ENCODE results near the gene GGNBP2. TPM values are rescaled to one million over a fixed set of nuclear protein-coding genes. Genes with fewer than 3 reads are reported as not detected.

GGNBP2 gene
- total RNA-seq, 4 donors from 2014 or later: 28.8 to 56.6 (median 39.5) TPM

DNA sequence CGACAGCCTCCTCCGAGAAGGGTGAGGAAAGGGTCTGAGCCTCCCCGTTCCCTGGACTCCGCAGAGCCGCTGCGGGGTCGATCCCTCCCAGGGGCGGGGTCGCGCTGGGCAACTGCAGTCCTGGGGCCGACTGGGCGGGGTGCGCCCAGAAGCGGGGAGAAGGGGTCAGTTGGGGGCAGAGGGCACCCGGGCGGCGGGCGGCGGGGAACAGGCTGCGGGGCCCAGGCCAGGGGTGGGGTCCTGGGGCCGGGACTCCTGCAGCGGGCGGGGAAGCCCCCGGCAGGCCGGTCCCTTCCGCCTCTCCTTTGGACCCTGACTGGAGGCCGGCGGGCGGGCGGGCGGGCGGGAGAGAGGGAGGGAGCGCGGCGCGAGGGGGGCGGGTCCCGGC lies 352 bp downstream of the GGNBP2 start:
- in situ Hi-C loops (cut with MboI; ENCODE audit: low sequenced_read_pairs in 4 of 4) (loop anchor here in 1 of 4 donors (25.0 kb wide), 2 partner anchors 958 to 1067 kb away; partner anchors contain the start of genes AP2B1, PEX12 and SYNRG), intact Hi-C loops (cut with DNase I; ENCODE audit: low total_unique reads) (loop anchor here (2.0 to 5.0 kb wide), 4 partner anchors 46 to 1302 kb away; partner anchors contain the start of genes AATF, DHRS11, MRM1 and SLFN5)
- Histone ChIP-seq H3K4me1 (peaks cover 38 to 44% of the 10 kb centered on the region in 2 donors), H3K9me3 (no peaks in the 10 kb centered on the region), H3K27ac (peak overlapping the region; percentile 99 to 100 (median 100)), H3K27me3 (no peaks in the 10 kb centered on the region), H3K36me3 (no peaks in the 10 kb centered on the region), H3K4me3 (peak overlapping the region; percentile 92 to 100 (median 95))
- TF ChIP-seq, protein P1, sequence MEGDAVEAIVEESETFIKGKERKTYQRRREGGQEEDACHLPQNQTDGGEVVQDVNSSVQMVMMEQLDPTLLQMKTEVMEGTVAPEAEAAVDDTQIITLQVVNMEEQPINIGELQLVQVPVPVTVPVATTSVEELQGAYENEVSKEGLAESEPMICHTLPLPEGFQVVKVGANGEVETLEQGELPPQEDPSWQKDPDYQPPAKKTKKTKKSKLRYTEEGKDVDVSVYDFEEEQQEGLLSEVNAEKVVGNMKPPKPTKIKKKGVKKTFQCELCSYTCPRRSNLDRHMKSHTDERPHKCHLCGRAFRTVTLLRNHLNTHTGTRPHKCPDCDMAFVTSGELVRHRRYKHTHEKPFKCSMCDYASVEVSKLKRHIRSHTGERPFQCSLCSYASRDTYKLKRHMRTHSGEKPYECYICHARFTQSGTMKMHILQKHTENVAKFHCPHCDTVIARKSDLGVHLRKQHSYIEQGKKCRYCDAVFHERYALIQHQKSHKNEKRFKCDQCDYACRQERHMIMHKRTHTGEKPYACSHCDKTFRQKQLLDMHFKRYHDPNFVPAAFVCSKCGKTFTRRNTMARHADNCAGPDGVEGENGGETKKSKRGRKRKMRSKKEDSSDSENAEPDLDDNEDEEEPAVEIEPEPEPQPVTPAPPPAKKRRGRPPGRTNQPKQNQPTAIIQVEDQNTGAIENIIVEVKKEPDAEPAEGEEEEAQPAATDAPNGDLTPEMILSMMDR (IDR thresholded peaks at IDR 0.05 in 4 of 5, conservative IDR thresholded peaks at IDR 0.05 in 1 of 5): no peak
- TF ChIP-seq POLR2A (IDR thresholded peaks at IDR 0.05): no peak
- ATAC-seq (peak; percentile 26 to 48), DNase-seq (no peak)

DNA sequence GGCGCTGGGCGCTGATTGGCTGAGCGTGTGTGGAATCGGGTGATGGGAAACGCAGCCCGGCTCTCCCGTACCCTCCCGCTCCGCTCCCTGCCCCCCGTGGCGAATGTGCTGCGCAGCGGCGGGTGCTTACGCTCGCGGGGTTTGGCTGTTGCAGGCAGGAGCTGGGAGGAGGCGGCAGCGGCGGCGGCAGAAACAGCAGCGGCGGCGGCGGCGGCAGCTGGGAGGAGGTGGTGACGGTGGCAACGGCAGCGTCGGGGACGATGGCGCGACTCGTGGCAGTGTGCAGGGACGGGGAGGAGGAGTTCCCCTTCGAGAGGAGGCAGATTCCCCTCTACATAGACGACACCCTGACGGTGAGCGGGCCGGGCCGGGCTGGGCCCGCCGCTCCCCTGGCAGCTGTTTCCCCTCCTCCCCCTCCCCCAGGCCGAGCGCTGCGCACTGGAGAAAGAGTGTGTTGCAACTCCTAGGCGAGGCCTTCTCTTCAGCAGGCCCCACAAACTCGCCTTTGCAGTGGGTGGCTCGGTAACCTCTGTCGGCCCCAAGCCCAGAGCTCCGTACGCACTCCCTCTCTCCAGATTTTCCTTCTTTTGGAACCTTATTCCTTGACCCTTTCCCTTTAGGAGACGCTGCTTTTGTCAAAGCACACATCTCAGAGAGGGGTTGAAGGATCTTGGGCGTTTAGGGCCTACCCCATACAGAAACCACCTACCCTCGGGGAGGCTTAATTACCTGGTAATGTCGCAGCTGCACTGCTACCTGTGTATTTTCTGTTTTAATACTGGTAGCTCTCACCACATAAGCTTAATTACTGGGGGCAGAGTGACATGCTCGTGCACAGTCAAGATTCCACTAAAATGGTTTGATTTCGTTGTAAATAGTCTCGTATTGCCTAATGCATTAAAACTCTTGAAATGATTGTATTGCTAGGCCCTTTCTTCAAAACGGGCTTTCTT lies 1.0 kb downstream of the GGNBP2 start:
- TF ChIP-seq, protein P1 (IDR thresholded peaks at IDR 0.05 in 4 of 5, conservative IDR thresholded peaks at IDR 0.05 in 1 of 5): peak in 1 of 5 experiments; percentile 26
- peak; percentile 83 to 92 for TF ChIP-seq POLR2A (IDR thresholded peaks at IDR 0.05)
- Histone ChIP-seq H3K27ac (peak overlapping the region; percentile 99 to 100 (median 100)), H3K4me1 (peaks cover 44 to 45% of the 10 kb centered on the region in 2 donors), H3K4me3 (peak overlapping the region; percentile 79 to 100 (median 94)), H3K9me3 (no peaks in the 10 kb centered on the region), H3K36me3 (no peaks in the 10 kb centered on the region), H3K27me3 (no peaks in the 10 kb centered on the region)
- peak; percentile 94 to 98 for DNase-seq
- peak; percentile 77 to 82 for ATAC-seq
- in situ Hi-C loops (cut with MboI; ENCODE audit: low sequenced_read_pairs in 4 of 4) (loop anchor here in 1 of 4 donors (25.0 kb wide), 2 partner anchors 958 to 1067 kb away; partner anchors contain the start of genes AP2B1, PEX12 and SYNRG), intact Hi-C loops (cut with DNase I; ENCODE audit: low total_unique reads) (loop anchor here (2.0 to 5.0 kb wide), 4 partner anchors 45 to 1303 kb away; partner anchors contain the start of genes AATF, DHRS11, MRM1 and SLFN5)

DNA sequence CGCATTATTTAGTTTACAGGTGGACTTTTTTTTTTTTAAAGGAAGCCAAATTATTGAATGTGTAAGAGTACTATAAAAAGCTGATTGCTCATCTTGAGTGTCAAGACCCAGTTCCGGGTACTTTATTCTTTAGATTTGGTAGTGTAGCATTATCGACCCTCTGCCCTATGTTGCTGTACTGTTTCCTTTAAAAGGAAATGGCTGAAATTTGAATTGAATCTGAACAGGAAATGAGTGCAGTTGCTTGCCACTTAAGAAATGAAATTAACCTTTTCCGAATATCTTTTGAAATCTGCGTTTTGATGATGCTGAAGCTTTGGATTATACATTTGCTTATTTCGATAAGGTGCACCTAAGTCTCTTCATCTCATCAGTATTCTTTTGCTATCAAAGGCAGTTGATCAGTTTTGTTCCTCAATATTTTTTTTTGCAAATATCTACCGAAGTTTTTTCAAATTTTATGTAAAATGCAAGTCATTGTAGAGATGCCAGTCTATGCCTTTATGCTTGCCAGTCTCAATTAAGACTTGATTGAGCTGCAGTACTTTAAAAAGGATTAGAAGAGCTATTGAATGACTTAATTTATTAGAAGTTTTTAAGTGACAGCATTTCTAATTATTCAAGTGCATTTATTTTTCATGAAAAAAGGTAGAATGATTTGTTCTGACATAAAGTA lies 1.8 kb downstream of the GGNBP2 start:
- in situ Hi-C loops (cut with MboI; ENCODE audit: low sequenced_read_pairs in 4 of 4): loop anchor here in 1 of 4 donors (25.0 kb wide), 2 partner anchors 959 to 1066 kb away; partner anchors contain the start of genes AP2B1, PEX12 and SYNRG
- intact Hi-C loops (cut with DNase I; ENCODE audit: low total_unique reads): loop anchor here (5.0 kb wide), 1 partner anchor 401 kb away; the partner anchor contains the start of gene AATF

DNA sequence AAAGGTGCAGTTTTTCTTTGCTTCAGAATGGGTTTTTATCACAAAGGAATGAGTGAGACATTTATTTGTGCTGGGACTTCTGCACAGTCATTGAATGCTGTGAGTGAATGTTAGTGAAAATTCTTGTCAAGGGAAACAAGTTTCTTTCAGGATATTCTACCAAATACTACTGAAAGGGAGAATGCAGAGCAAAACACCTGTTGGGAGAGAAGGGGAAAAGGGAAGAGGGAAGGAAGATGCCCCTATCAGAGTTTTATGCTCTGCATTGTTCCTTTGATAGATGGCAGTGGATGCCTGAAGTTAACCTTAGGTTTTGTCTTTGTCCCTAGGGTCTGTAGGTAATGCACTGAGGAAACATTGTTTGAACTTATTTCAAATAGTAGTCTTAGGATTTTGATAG lies 3.1 kb downstream of the GGNBP2 start:
- H3K4me1 ChIP-seq: peaks cover 51 to 63% of the 10 kb centered on the region in 2 donors
- DNase-seq (no peak), ATAC-seq (no peak)
- no peak overlapping the region for H3K4me3 ChIP-seq
- H3K9me3 ChIP-seq: no peaks in the 10 kb centered on the region
- TF ChIP-seq, protein P1 (IDR thresholded peaks at IDR 0.05 in 4 of 5, conservative IDR thresholded peaks at IDR 0.05 in 1 of 5): no peak
- TF ChIP-seq POLR2A (IDR thresholded peaks at IDR 0.05): no peak
- peak overlapping the region; percentile 99 to 100 (median 100) for H3K27ac ChIP-seq
- H3K27me3 ChIP-seq: no peaks in the 10 kb centered on the region
- intact Hi-C loops (cut with DNase I; ENCODE audit: low total_unique reads) (loop anchor here (5.0 kb wide), 1 partner anchor 400 kb away; the partner anchor contains the start of gene AATF), in situ Hi-C loops (cut with MboI; ENCODE audit: low sequenced_read_pairs in 4 of 4) (loop anchor here in 1 of 4 donors (25.0 kb wide), 2 partner anchors 960 to 1065 kb away; partner anchors contain the start of genes AP2B1, PEX12 and SYNRG)
- no peaks in the 10 kb centered on the region for H3K36me3 ChIP-seq

More for the DNA sequence above, 1.8 kb downstream of the GGNBP2 start:
- Histone ChIP-seq H3K4me1 (peaks cover 45 to 51% of the 10 kb centered on the region in 2 donors), H3K4me3 (peak overlapping the region; percentile 79 to 100 (median 94)), H3K9me3 (no peaks in the 10 kb centered on the region), H3K27me3 (no peaks in the 10 kb centered on the region), H3K36me3 (no peaks in the 10 kb centered on the region), H3K27ac (peak overlapping the region; percentile 99 to 100 (median 100))
- DNase-seq (no peak), ATAC-seq (no peak)
- TF ChIP-seq, protein P1 (IDR thresholded peaks at IDR 0.05 in 4 of 5, conservative IDR thresholded peaks at IDR 0.05 in 1 of 5): no peak

Data from gastrocnemius medialis (tissue), 4 donors.